GM12878 (cell line): Measurements from ENCODE around the gene AOAH.

Source experiments
- CEBPB ChIP-seq, 2 experiments: fragments of 150-350 bp in 1 of 2; IDR thresholded peaks; 2 replicates each; pipeline ENCODE4 v1.6.1; 2012 to 2014; ENCODE audit warnings: low read depth in 2 of 2, low read length in 2 of 2, borderline replicate concordance in 1 of 2, inconsistent platforms in 1 of 2
- RFX5 ChIP-seq: IDR thresholded peaks from 2 replicates; pipeline ENCODE4 v1.6.1; 2011; ENCODE audit warnings: low read depth, low read length, improper control_type of control experiment
- TCF12 ChIP-seq: IDR thresholded peaks from 2 replicates; pipeline ENCODE4 v1.6.1; 2011; ENCODE audit warnings: low read depth, mild to moderate bottlenecking, low read length
- ZBTB40 ChIP-seq: fragments of 450-650 bp; IDR thresholded peaks from 2 replicates; pipeline ENCODE4 v1.6.1; 2016; ENCODE audit warnings: mild to moderate bottlenecking, moderate library complexity, borderline replicate concordance
- TF ChIP-seq, protein P1 (sequence below), 3 experiments: IDR thresholded peaks in 2 of 3; conservative IDR thresholded peaks in 1 of 3; 2 replicates each; pipeline ENCODE4 v1.5.1; 2011; ENCODE audit warnings: low read depth in 3 of 3, low read length in 3 of 3, mild to moderate bottlenecking in 3 of 3, control low read depth in 2 of 3, moderate library complexity in 2 of 3, inconsistent platforms in 1 of 3, mixed read lengths in 1 of 3; ENCODE audit not compliant: control insufficient read depth in 2 of 3, insufficient read depth in 1 of 3; ENCODE audit errors: extremely low read depth in 1 of 3
- TF ChIP-seq, protein P2 (sequence below): IDR thresholded peaks from 2 replicates; pipeline ENCODE4 v1.6.1; 2011; ENCODE audit warnings: borderline replicate concordance, low read depth, mild to moderate bottlenecking, moderate library complexity, mixed read lengths, low read length; ENCODE audit not compliant: insufficient read depth; ENCODE audit errors: extremely low read length

GRCh38 chr7:36652431-36652830 lies 71.9 kb downstream of the AOAH start:
- TF ChIP-seq CEBPB (IDR thresholded peaks at IDR 0.05; ENCODE audit: borderline replicate concordance in 1 of 2, low read depth in 2 of 2, low read length in 2 of 2) = no peak
- TF ChIP-seq RFX5 = no peak
- TF ChIP-seq, protein P1, sequence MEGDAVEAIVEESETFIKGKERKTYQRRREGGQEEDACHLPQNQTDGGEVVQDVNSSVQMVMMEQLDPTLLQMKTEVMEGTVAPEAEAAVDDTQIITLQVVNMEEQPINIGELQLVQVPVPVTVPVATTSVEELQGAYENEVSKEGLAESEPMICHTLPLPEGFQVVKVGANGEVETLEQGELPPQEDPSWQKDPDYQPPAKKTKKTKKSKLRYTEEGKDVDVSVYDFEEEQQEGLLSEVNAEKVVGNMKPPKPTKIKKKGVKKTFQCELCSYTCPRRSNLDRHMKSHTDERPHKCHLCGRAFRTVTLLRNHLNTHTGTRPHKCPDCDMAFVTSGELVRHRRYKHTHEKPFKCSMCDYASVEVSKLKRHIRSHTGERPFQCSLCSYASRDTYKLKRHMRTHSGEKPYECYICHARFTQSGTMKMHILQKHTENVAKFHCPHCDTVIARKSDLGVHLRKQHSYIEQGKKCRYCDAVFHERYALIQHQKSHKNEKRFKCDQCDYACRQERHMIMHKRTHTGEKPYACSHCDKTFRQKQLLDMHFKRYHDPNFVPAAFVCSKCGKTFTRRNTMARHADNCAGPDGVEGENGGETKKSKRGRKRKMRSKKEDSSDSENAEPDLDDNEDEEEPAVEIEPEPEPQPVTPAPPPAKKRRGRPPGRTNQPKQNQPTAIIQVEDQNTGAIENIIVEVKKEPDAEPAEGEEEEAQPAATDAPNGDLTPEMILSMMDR (IDR thresholded peaks at IDR 0.05 in 2 of 3, conservative IDR thresholded peaks at IDR 0.05 in 1 of 3; ENCODE audit: control insufficient read depth in 2 of 3, extremely low read depth in 1 of 3, insufficient read depth in 1 of 3, low read depth in 3 of 3, low read length in 3 of 3) = no peak
- TF ChIP-seq, protein P2, sequence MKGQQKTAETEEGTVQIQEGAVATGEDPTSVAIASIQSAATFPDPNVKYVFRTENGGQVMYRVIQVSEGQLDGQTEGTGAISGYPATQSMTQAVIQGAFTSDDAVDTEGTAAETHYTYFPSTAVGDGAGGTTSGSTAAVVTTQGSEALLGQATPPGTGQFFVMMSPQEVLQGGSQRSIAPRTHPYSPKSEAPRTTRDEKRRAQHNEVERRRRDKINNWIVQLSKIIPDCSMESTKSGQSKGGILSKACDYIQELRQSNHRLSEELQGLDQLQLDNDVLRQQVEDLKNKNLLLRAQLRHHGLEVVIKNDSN = no peak
- no peak for TF ChIP-seq TCF12
- no peak for TF ChIP-seq ZBTB40
